ENCODE measurements around the gene LEFTY2.
"Not testable (repeated sequence)": the region's sequence is repeated elsewhere in the genome, so short reads cannot be mapped to it uniquely, and the experiment has no call there.

Gene LEFTY2

DNA sequence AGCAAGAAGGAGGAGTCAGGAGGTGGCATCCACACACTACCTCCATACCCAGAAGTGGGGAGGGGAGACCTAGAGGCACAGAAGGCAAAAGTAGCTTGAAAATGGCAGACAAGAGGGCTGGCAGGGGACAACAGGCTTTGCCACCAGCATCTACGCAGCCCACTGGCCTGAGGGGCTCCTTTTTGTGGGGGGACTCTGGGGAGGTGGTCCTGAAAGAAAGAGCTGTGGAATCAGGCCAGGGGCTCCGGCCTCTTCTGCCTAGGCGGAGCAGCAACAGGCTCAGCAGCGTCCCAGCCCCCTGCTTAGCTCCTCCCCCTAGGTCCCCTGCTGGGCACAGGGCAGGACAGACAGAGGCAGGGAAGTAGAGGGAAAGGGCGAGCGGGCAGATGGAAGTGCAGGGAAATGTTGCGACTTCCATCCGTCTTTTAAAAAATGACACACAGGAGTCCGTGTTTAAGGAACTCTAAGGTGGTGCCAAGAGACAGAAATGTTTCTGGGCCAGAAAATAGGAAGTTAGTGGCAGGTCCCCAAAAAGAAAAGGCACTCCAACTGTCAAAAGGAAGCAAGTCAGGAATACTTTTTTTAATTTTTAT lies 10.0 kb upstream of the LEFTY2 start:
- DNase-seq: no peak

DNA sequence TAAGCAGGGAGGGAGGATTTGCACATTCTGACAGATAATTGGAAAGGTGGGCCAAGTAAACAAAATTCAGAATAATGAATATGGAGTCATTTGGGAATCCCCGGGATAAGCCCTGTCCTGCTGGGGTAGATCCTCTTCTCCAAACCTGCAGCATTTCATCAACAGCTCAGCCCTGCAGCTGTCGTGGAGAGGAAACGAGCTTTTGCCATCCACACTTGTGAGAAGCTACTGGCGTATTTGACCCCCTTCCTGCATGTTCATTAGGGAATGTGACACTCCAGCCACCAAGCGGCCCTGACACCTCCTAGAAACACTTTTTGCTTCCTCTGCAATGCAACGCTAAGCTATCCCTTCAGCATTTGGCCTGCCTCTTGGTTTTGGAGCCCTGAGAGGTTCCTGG lies 8.0 kb upstream of the LEFTY2 start:
- no peak for DNase-seq

DNA sequence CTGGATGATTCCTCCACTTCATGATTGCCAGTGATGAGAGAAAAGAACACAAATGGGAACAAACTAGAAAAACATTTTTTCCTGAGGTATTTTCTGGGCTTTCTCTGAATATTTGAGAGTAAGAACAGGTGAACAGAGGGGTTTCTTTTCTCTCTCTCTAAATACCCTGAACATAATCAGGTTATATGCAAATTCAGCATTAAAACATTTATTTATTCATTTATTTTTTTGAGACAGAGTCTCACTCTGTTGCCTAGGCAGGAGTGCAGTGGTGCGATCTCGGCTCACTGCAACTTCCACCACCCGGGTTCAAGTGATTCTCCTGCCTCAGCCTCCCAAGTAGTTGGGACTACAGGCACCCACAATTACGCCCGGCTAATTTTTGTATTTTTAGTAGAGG lies 5.8 kb upstream of the LEFTY2 start:
- no peak for DNase-seq

DNA sequence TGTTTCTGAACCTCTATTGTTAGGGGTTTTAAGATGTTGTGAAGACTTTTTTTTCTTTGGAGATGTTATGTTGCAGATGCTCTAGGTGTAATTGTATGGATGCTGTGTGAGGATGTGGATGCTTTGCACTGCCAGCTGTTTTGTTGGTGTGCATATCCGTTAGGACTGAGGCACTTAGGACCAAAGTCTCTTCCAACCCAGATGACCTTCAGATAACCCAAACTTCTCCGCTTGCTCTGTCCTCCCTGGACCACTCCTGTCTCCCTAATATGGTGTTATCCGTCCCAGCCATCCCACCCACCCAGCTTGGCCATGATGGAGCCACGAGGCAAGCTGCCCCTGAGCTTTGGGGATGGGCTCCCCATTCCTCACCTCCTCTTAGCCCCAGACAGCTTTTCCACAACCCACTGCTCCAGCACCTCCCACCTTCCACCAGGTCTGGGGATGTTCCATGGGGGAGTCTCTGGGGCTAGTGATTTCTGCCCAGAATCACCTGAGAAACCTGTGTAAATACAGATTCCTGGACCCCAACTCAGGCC lies 5.1 kb upstream of the LEFTY2 start:
- DNase-seq: no peak

DNA sequence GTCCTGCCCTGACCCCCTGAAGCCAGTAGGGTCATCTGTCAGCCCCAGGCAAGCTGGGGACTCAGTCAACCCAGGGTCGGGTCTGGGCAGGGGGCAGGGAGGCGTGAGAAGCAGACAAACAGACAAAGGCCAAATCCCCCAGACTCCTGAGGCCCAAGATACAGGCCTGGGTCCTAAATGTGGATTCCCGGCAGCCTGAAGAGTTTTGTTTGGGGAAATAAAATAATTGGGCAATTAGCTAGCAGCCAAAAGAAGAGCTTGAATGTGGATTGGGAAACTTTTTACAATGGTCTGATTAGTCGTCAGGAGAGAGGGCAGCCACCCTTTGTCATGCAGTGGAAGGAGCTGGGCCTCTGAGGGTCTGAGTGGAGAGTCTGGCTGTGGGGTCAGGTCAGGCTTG lies 4.5 kb upstream of the LEFTY2 start:
- DNase-seq: no peak

DNA sequence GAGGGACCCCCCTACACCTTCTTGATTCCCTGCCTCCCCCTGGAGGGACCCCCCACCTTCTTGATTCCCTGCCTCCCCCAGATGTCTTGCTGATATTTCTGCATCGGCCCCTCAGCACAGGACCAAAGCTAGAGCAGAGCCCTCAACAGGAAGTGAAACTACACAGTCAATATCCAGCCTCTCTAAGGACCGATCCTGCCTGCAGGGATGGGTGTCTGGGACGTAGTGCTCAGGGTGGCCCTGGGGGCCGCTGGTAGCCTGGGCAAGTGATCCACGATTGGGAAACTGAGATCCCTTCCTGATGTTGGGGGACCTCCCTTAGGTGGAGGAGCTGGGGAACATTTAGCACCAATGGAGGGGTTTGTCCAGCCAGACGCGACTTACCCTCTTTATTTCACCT lies 3.9 kb upstream of the LEFTY2 start:
- DNase-seq: no peak

DNA sequence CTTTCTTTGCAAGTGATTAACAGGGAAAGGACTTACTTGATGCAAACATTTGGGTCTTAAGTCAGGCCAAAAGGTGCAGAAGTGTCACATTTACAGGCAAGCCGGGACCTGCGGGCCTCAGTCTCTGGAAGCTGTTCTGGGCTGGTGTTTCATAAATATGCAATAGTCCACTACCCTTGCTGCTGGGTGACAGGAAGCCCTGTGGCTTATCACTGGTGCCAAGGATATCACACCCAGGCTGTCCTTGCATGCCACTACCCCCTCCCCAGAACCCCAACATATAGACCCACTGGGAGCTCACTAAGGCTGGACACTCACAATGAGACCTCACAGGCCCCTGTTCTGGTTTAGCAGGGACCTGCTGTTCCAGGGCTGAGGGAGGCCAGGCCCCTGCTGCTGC lies 3.4 kb upstream of the LEFTY2 start:
- DNase-seq: no peak

DNA sequence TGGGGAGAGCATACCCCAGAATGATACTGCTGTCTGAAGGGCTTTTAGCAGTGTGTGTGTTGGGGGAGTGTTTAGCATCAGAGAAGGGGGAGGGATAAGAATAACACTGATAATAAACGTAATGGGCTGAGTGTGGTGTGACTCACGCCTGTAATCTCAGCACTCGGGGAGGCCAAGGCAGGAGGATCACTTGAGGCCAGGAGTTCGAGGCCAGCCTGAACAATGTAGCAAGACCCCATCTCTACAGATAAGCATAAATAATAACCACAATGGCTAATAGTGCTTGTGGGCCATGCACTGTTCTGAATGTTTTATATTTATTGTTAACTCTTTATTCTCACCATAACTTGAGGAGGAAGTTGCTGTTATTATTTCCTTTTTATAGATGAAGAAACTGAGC lies 2.6 kb upstream of the LEFTY2 start:
- no peak for DNase-seq

DNA sequence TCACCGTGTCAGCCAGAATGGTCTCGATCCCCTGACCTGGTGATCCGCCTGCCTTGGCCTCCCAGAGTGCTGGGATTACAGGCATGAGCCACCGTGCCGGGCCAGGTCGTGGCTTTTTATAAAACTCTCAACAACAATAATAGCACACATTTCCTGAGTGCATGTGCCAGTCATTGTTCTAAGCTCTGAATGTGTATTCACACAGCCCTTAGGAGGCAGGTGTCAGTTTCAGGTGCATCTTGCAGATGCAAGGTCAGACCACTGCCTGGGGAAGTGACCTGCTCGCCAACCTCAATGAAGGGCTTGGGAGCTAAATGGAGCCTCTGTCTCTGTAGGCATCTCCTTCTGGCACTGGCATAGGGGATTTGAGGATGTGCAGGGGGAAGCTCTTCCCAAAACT lies 1.6 kb upstream of the LEFTY2 start:
- no peak for DNase-seq

DNA sequence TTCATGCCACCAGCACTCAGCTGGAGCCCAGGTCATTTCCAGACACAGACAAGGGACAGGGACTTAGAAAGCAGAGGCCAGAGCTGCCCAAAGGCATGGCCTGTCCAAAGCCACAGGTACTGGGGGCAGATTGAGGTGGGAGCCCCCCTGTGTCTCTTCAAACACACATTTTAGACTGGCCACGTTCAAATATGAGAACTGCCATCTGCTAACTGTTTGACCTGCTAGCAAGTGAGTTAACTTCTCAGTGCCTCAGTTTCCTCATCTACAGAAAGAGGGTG lies 862 bp upstream of the LEFTY2 start:
- DNase-seq: no peak

DNA sequence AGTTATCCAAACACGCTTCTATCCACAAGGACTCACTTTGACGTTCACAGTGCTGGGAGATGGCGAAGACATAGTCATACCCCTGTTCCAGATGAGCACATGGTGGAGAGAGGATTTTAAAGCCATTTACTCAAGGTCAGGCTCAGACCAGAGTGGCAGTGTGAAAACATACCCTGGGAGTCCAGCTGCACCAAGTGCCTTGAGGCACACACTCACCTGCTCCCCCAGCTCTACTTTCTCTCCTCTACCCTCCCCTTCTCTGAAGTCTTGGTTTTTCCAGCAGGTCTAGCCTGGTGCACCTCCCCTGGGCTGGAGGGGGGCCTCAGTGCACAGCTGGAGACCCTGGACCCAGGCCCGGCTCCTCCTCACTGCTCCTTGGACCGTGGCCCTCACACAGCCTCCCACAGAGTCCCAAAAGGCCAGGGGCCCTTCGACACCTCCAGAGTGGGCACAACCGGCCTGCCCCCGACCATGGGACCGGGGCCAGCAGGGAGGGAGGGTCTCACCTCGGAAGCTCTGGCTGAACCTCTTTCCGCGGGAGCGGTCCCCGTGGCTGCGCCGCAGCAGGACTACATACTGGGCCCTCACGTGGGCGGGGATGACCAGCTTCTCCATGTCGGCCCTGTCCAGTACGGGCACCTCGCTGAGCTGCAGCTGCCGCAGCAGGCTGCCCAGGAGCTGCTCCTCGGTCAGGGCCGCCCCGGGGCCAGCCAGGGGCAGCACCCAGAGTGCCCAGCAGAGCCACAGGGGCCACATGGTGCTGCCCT lies 452 bp downstream of the LEFTY2 start:
- no peak for DNase-seq

DNA sequence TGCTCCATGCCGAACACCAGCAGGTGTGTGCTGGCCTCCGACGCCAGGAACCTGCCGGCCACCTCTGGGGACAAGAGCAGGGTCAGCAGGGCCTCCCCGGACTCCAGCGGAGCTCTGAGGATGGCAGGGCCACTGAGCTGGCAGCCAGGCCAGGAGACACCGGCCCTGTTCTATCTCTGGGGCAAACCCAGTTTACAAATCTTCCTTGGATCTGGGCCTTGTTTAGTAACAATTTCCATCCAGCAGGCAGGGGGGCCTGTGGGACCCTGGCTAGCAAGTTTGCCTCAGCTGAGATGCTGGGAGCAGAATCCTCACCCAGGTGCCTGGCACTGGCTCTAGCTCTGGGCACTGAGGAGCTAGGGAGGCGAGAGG lies 1.1 kb downstream of the LEFTY2 start:
- DNase-seq: not testable (repeated sequence)

DNA sequence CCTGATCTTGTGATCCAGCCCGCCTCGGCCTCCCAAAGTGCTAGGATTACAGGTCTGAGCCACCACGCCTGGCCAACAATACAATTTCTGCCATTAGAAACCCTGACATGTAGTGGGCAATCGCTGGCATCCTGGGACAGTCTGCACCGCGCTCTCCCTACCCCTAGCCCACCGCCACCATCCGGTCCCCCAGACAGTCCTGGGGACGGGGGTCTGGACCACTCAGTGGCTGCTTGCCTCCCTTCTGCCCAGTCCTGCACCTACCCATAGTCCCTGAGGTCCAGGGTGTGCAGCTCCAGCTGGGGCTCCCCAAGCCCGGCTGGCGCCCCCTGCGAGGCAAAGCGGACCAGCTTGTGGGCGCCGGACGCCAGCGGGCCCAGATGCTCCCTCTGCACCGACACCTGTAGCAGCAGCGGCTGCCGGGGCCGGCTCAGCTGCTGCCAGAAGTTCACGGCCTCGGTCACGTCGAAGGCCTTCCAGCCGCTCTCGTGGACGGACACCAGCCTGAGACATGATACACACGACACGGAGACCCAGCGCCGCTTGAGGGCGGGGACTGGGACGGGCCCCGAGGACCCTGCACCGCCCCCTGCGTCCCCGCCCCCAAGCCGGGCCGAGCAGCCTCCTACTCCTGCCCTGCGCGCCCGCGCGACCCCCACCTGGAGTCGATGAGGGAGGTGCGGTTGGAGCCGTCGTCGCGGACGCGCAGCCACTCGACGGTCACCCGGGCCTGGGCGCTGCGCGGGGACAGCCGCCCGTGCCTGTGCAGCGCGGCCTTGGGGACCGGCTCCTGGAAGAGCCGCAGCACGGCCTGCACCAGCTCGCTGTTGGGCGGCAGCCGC lies 1.7 kb downstream of the LEFTY2 start:
- DNase-seq: not testable (repeated sequence)

DNA sequence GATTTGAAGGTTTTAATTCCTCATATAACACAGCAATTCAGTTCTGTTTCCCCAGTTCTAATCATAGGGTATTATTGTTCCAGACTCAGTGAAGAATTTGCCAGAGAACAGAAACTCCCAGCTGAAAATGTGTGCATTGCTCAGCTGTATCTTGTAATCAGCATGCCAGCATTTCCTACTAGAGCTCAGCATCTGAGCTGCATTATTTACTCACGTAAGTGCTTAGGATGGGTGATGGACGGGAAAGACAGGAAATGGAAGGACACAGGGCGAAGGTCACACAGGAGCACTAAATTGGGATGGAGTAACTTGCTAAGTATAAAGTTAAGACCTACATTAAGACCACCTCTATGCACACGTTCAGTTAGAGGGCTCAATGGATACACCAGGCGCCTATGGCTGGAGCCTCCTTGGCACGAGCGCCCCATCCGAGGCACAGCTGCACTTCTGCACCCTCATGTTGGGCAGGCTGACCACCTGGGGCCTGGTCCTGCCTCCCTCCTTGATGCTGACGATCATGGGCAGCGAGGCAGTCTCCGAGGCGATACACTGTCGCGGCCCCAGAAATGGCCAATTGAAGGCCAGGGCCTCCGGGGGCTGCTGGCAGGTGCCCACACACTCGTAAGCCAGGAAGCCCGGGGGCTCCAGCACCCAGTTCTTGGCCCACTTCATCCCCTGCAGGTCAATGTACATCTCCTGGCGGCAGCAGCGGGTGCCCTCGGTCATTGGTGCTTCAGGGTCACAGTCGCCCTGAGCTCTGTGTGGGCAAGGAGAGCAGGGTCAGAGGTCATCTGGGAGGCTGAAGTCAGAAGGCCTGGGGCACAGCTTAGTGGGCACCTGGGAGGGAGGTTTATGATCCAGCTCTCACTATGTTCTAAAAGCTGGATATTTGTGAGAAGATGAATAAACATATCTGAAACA lies 3.7 kb downstream of the LEFTY2 start:
- no peak for DNase-seq

DNA sequence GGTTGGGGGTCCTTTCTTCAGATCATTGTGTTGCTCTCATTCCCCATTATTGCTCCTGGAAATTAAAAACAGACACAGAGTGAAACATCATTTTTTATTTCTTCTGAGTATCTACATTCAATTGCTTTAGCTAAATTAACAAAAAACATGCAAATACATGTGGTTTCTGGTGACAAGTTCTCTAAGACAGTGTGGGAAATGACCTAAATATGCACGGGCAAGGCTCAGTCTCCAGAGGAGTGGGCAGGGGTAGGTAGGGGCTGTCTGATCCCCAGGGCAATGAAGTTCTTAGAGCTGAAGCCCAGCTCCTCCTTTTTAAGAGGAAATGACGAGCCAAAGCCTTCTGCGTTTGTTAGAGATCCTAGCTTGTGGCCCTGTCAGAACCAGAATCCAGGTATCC lies 4.5 kb downstream of the LEFTY2 start:
- DNase-seq: no peak

DNA sequence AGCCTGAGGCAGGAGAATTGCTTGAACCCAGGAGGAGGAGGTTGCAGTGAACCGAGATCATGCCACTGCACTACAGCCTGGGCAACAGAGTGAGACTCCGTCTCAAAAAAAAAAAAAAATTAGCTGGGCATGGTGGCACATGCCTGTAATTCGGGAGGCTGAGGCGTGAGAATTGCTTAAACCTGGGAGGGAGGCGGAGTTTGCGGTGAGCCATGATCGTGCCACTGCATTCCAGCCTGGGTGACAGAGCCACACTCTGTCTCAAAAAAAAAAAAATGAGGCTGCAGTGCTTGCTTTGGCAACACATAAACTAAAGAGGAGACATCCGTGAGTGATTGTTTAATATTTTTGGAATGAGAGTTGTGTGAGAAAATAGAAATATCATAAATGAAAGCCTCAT lies 4.9 kb downstream of the LEFTY2 start:
- DNase-seq: peak; percentile 43

DNA sequence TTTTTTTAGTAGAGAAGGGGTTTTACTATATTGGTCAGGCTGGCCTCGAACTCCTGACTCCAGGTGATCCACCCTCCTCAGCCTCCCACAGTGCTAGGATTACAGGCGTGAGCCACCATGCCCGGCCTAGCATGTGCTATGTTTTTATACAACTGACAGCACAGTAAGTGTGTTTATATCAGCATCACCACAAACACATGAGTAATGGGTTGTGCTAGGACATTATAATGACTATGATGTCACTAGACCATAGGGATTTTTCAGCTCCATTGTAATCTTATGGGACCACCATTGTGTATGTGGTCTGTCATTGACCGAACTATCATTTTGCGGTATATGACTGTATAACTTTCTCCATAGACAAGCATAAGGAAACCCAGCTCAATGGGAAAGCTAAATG lies 6.3 kb downstream of the LEFTY2 start:
- no peak for DNase-seq

DNA sequence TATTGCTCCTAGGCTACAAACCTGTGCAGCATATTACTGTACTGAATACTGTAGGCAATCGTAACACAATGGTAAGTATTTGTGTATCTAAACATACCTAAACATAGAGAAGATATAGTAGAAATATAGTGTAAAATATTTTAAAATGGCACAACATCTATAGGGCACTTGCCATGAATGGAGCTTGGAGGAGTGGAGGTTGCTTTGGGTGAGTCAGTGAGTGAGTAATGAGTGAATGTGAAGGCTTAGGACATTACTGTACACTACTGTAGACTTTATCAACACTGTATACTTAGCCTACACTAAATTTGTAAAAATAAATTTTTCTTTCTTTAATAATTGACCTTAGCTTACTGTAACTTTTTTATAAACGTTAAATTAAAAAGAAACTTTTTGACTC lies 7.9 kb downstream of the LEFTY2 start:
- DNase-seq: peak; percentile 60

DNA sequence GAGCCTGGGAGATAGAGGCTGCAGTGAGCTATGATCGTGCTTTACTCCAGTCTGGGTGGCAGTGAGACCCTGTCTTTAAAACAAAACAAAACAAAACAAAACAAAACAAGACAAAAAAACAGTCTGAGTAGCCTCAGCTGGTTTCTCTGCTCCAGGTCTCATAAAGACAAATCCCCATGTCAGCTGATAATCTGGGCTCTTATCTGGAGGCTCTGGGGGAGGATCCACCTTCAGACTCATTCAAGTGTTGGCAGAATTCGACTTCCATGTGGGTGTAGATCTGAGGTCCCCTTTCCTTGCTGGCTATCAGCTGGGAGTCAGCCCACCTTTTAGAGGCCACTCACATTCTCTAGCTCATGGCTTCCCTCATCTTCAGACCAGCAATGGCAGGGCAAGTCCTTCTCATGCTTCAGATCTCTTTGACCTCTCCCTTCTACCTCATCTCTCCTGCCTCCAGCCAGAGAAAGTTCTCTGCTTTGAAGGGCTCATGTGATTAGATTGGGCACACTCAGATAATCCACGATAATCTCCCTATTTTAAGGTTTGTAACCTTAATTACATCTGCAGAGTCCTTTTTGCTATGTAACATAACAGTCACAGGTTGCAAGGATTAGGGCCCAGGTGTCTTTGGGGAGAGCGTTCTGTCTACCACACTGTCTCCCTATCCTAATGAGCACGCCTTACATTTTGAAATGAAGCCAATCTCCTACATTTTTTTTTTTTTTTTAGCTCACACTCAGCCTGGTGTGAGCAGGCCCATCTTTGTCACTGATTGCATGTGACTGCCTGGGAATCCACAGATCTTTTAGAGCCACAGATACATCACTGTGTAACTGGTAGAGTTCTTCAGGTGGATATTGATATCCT lies 9.5 kb downstream of the LEFTY2 start:
- no peak for DNase-seq

DNA sequence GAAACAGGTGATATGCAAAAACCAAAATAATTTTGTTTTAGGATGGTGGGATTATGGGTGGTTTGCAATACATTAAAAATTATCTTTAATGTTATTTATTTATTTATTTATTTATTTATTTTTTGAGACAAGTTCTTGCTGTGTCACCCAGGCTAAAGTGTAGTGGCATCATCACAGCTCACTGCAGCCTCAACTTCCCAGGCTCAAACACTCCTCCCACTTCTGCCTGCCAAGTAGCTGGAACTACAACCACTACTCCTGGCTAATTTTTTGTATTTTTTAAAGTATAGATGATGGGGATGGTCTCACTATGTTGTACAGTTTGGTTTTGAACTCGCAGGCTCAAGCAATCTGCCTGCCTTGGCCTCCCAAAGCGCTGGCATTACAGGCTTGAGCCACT lies 10.5 kb downstream of the LEFTY2 start:
- DNase-seq: no peak

DNA sequence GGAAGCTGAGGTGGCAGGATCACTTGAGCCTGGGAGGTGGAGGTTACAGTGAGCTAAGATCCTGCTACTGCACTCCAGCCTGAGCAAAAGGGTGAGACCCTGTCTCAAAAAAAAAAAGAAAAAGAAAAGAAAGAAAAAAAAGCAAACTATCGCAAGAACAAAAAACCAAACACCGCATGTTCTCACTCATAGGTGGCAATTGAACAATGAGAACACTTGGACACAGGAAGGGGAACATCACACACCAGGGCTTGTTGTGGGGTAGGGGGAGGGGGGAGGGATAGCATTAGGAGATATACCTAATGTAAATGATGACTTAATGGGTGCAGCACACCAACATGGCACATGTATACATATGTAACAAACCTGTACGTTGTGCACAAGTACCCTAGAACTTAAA lies 11.6 kb downstream of the LEFTY2 start:
- DNase-seq: not testable (repeated sequence)
